Superior temporal gyrus (tissue), 1 donor: ENCODE results near the gene ACBD6.
"Not testable (repeated sequence)": the region's sequence is repeated elsewhere in the genome, so short reads cannot be mapped to it uniquely, and the experiment has no call there.

Experiments
- DNase-seq: peaks from one replicate; pipeline ENCODE4 v3.0.0-alpha.2; 2016; ENCODE audit errors: extremely low spot score

ACBD6 gene

DNA sequence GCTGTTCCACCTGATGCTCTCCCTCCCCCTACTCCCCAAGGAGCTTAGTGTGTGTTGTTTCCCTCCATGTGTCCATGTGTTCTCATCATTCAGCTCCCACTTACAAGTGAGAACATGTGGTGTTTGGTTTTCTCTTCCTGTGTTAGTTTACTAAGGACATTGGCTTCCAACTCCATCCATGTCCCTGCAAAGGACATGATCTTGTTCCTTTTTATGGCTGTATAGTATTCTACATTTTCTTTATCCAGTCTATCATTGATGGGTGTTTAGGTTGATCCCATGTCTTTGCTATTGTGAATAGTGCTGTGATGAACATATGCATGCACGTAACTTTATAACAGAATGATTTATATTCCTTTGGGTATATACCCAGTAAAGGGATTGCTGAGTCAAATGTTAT is 81.2 kb downstream of the ACBD6 start:
- DNase-seq = not testable (repeated sequence)

DNA sequence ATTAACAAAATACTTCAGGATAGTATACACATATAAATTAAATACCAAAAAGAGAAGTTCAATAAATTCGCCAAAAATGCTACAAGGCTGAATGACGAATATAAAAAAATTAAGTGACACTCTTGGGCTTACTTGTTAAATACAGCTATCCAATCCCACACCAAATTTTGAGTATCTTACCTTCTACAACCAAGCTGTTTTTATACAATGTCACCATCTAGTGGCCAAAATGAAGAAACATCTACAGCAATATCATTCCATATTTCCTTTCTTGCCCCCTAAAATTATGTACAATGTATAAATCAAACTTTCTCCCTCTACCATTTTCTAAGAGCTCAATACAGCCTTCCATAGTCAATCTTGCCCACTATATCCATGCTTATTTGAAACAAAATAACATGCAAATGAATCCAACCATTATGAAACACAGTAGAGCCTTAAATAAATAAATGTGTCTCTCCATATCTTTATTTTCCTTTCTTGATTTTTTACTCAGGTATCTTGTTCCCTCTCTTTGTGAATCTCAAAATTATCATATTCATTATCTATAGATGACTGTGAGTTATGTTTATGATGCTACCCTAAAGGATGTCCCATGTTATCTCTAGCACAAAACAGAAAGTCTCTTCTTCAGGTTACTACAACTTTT is 86.3 kb downstream of the ACBD6 start:
- DNase-seq = no peak

DNA sequence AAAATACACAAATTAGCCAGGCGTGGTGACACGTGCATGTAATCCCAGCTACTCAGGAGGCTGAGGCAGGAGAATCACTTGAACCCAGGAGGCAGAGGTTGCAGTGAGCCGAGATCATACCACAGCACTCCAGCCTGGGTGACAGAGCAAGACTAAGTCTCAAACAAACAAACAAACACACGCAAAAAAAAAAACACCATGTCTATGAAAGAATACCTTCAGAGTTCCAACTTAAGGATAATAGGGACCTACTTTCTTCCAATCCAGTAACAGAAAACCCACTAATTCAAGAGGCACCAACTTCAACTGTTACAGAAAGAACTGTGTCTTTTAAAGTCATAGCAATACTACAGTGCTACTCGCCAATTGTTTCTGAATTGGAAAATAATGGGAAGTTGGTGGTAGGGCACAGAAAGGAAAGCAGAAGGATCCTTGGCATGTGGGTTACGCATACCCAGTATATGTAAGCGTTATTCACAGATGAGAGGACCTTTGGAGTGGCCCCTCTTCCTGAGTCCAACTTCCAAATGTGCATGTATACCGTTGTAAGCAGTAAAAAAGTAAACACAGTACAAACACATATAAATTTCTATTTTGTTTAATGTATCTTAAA is 87.0 kb downstream of the ACBD6 start:
- DNase-seq = no peak

DNA sequence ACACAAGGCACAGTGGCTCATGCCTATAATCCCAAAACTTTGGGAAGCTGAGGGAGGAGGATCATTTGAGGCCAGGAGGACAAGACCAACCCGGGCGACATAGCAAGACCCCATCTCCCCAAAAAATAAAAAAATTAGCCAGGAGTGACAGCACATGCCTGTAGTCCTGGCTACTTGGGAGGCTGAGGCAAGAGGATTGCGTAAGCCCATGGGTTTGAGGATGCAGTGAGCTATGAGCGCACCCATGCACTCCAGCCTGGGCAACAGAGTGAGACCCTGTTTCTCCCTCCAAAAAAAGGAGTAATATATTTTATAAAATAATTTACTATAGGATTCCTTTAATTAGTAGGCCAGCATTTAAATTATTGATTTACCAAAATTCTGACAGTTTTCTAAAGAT is 89.8 kb downstream of the ACBD6 start:
- DNase-seq = no peak

DNA sequence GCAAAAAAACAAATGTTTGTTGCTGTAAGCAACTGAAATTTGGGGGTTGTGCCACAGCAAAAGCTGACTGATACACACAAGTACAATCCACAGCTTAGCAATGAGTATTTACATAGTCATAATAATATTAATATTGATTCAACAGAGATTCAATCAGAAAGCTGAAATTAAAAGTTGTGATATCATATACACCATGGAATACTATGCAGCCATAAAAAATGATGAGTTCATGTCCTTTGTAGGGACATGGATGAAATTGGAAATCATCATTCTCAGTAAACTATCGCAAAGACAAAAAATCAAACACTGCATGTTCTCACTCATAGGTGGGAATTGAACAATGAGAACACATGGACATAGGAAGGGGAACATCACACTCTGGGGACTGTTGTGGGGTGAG is 94.2 kb downstream of the ACBD6 start:
- DNase-seq = not testable (repeated sequence)

DNA sequence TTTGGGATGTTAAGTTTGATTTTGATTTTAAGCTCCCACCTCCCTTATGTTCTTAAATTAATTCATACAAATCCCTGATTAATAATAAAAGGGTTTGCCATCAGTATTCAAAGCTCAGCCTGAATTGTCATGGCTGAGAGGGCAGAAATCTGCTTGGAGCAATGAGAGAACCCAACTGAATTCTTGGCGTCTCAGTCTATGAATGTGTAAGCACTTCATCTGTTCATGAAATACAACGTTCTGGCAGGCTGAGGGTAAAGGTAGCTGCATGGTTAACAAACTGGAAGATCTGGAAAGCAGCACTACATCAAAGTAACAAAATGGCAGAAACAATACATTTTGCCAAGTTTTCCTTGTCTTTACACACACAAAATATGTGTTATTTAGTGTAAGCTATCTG is 95.3 kb downstream of the ACBD6 start:
- no peak for DNase-seq

DNA sequence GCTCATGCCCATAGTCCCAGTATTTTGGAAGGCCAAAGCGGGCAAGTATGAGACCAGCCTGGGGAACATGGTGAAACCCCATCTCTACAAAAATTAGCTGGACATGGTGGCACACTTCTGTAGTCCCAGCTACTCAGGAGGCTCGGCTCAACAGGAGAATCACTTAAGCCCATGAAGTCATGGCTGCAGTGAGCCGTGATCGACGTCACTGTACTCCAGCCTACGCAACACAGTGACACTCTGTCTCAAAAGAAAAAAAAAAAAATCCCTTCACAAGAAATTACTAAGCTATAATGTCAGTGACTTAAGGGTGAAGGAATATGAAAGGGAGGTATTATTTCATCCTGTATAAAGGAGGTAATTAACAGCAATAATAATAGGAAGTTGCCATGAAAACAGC is 99.8 kb downstream of the ACBD6 start:
- no peak for DNase-seq

DNA sequence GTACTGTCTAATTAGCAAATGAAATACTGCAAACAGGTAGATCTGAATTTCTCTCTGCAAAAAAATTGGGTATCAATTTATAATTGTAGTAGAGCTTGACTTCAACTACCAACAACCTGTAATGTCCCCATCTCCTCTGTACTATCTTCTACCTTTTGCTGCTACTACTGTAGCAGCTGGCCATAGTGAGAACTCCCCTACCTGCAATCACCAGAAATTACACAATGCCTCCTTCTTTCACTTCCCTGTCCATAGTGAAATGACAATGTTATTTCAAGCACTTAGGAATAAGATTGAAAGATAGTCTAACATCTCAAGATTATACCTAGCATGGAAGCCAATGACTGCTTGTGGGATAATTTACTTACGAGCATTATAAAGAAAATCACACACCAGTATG is 100.4 kb downstream of the ACBD6 start:
- no peak for DNase-seq

DNA sequence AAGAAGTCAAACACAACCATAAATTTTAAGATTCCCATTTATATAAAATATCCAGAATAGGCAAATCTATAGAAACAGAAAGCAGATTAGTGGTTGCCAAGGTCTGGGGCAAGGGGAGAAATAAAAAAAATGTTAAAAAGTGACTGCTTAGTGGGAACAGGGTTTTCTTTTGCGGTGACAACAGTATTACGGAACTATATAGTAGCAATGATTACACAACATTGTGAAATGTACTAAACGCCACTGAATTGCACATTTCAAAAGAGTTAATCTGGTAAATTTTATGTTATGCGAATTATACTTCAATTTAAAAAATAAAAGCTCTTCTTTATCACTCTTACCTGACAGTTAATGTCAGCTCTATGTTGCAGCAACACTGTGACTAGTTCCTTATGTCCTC is 105.2 kb downstream of the ACBD6 start:
- DNase-seq = no peak

DNA sequence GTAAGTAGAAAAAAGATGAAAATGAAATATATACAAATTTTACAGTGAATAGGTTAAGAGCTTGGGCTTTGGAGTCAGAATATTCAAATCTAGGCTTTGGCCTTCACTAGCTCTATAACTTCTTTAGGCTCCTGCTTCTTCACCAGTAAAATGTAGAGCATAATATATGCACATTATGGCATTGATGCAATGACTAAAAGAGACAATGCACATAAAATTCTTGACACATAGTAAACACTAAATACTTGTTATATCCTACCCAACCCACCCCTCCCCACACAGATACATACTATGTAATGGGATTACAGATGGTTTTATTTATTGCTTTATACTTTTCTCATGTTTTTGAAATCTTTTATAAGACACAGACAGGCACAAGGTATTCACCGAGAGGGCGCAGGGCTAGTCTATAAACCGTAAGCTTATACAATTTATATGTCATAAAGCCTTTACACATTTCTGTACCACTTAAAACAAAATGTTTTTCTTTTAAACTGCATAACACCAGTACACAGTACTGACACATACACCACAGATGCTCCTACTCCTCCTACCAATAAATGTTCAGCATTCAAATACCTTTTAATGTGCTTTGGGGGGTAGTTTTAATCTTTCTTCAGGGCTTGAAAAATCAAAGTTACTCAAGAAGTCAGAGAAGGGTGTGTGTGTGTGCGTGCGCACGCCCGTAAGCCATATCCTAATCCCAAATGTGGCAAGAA is 109.8 kb downstream of the ACBD6 start:
- DNase-seq = no peak

DNA sequence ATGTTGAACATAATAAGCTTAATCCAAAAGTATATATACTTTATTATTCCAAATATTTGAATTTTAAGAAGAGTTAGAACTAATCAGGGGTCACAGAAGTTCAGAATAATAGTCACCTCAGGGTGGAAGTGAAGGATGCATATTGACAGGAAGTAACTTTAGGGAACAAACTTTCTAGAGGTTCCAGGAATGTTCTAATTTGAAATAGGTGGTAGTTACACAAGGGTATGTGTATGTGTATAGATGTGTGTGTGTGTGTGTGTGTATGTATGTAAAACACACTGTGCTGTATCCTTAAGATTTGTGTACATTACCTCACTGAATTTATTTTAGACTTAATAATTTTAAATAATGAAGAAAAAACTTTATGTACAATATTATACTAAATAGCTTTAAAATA is 110.4 kb downstream of the ACBD6 start:
- DNase-seq = no peak

DNA sequence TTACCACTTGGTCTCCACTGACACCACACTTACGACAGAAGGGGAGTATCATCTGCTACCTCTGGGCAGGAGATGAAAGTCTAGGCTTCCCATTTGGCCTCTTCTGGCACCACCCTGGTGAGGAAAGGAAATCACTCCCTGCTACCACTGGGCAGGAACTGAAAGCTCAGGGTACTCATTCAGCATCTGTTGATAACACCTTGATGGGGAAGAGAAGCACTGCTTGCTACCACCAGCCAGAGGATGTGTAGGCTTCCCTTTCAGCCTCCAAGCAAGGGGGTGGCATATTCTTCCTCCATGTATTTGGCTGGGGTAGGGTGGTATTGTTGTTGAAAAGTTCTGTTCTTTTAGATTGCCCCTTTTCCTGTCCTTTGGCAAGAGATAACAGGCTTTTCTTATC is 115.0 kb downstream of the ACBD6 start:
- no peak for DNase-seq

DNA sequence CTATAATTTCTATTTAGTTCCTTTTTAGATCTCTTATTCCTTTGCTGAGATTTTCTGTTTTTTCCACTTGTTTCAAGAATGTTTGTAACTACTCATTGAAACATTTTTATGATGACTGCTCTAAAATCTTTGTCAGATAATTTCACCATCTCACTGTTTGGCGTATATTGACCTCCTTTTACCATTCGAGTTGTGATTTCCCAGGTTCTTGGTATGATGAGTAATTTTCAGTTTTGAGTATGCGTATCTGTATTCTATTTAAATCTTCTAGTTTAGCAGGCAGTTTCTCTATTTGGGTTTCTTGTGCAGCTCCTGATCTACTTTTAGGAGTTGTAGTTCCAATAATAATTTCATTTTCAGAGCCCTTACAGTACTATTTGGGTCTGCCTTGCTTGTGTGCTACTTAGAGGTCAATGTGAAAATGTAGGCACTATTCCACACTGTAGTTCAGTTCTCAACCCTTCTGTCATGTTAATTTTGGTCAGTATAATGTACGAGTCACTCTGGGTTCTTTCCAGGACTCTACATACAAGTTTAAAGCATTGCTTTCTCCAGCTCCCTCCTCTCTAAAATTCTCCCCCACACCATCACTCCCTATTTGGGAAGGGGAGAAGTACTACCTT is 115.5 kb downstream of the ACBD6 start:
- DNase-seq = no peak

DNA sequence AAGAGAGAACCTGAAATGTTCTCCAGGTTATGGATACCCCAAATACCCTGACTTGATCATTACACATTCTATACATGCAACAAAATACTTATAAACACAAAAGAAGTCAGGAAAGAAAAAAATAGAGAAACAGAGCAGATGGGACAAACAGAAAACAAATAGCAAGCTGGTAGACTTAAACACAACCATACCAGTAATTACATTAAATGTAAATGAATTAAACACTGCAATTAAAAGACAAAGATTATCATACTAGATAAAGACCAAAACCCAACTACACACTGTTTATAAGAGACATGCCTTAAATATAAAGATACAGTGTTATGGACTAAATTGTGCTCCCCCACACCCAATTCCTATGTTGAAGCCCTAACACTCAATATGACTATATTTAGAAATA is 117.2 kb downstream of the ACBD6 start:
- no peak for DNase-seq

DNA sequence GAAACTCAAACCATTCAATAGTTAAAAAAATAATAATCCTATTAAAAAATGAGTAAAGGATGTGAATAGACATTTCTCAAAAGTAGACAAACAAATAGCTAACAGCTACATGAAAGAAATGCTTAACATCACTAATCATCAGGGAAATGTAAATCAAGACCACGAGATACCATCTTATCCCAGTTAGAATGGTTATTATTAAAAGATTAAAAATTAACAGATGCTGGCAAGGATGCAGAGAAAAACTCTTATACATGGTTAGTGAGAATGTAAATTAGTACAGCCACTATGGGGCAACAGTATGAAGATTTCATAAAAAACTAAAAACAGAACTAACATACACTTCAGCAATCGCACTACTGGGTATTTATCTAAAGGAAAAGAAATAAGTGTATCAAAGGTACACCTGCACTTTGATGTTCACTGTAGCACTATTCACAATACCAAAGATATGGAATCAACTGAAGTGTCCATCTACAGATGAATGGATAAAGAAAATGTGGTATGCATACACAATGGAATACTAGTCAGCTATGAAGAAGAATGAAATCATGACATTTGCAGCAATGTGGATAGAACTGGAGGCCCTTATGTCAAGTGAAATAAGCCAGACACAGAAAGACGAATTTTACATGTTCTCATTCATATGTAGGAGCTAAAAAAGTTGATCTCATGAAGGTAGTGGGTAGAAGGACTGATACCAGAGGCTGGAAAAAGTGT is 117.9 kb downstream of the ACBD6 start:
- DNase-seq = no peak

DNA sequence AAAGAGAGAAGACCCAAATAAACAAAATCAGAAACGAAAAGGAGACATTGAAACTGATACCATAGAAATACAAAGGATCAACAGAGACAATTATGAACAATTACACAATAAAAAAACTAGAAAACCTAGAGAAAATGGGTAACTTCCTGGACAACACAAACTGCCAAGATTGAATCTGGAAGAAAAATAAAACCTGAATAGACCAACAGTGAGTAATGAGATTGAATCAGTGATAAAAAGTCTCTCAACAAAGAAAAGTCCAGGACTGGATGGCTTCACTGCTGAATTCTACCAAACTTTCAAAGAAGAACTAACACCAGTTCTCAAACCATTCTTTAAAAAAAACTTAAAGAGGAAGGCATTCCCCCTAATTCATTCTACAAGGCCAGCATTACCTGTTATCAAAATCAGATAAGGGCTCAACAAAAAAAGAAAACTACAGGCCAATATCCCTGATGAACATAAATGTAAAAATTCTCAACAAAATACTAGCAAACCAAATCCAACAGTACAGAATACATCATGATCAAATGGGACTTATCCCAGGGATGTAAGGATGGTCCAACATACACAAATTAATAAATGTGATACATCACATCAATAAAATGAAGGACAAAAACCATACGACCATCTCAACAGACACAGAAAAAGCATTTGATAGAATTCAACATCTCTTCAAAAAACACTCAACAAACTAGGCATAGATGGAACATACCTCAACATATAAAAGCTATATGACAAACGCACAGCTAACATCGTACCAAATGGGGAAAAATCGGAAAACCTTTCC is 119.9 kb downstream of the ACBD6 start:
- no peak for DNase-seq

DNA sequence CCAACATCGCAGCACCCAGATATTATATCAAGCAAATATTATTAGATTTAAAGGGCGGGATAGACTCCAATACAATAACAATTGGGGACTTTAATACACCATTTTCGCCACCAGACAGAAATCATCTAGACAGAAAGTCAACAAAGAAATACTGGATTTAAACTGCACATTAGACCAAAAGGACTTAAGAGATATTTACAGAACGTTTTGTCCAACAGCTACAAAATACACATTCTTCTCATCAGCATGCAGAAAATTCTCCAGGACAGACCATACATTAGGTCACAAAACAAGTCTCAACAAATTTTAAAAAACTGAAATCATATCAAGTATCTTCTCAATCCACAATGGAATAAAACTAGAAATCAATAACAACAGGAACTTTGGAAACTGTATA is 121.2 kb downstream of the ACBD6 start:
- DNase-seq = no peak

DNA sequence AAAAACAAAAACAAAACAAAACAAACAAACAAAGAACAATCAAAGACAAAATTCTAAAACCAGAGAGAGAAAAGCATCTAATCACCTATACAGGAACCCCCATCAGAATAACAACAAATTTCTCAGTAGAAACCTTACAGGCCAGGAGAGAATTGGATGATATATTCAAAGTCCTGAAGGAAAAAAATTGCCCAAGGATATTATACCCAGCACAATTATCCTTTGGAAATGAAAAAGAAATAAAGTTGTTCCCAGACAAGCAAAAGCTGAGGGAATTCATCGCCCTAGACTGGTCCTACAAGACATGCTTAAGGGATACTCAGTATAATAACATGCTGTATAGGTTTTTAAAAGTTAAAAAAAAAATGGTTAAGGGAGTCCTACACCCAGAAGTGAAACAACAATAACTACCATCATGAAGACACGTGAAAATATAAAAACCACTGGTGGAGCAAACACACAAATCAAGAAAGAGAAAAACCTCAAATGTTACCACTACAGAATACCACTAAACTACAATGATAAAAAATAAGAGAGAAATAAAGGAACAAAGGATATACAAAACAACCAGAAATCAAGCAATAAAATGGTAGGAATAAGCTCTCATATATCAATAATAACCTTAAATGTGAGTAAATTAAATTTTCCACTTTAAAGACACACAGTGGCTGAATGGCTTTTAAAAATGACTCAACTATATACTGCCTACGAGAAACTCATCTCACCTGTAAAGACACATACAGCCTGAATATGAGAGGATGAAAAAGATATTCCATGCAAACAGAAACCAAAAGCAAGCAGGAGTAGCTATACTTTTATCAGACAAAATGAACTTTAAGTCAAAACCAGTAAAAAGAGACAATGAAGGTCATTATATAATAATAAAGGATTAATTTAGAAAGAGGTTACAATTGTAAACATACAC is 121.9 kb downstream of the ACBD6 start:
- no peak for DNase-seq

DNA sequence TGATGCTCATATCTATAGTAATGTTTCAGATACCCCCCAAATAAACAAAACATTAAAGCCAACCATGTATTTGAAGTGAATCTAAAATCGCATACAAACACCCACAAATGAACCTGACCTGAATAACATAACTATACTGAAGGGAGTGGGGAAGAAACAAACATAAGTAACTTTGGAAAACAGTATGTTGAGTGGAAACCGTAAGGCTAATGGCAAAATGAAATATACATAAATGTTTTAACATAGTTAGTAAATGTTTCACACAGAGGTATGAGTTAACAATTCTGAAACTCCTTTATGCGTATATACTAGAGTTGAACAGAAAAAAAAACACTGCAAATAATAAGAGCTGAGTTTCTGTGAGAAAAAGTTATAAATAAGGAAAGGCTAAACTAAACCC is 125.6 kb downstream of the ACBD6 start:
- DNase-seq = no peak

DNA sequence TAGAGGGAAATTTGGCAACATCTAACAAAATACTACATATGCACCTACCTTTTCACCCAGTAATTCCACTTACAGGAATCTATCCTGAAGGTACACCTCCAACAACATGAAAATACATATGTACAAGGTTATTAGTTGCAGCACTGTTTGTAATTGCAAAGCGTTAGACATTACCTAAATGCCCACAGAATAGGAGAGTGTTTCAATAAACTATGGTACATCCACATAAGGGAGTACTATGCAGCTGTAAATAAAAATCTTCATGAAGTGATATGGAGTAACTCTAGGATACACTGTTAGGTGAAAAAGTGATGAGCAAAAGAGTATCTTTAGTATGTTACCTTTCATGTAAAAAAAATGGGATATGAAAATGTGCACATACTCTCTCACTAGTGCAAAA is 126.1 kb downstream of the ACBD6 start:
- no peak for DNase-seq
